GM12873 (cell line): ENCODE results near the gene ZBTB9.

ENCODE experiments used
- CTCF ChIP-seq: IDR thresholded peaks from 2 replicates; pipeline ENCODE4 v1.5.1; 2012; ENCODE audit warnings: low read depth, mild to moderate bottlenecking, moderate library complexity, low read length, control low read depth; ENCODE audit not compliant: insufficient read depth; ENCODE audit errors: missing control alignments

ZBTB9 gene

GRCh38 chr6:33450434-33450833 lies 3.9 kb upstream of the ZBTB9 start:
- no peak for TF ChIP-seq CTCF

- TF ChIP-seq CTCF, result no peak
Measured at GRCh38 chr6:33451606-33452005, 2.8 kb upstream of the ZBTB9 start.

GRCh38 chr6:33452496-33452895 lies 1.9 kb upstream of the ZBTB9 start:
- TF ChIP-seq CTCF, result no peak

- TF ChIP-seq CTCF, result no peak
Measured at GRCh38 chr6:33453393-33454008, 875 bp upstream of the ZBTB9 start.

- no peak for TF ChIP-seq CTCF
Measured at GRCh38 chr6:33455051-33455450, 675 bp downstream of the ZBTB9 start.

GRCh38 chr6:33456156-33456555 lies 1.8 kb downstream of the ZBTB9 start:
- no peak for TF ChIP-seq CTCF

GRCh38 chr6:33458676-33459075 lies 4.3 kb downstream of the ZBTB9 start:
- no peak for TF ChIP-seq CTCF
